ENCODE measurements around the gene TMEM184A. TPM values are rescaled to one million over a fixed set of nuclear protein-coding genes. Genes with fewer than 3 reads are reported as not detected.
A peak's percentile ranks its signal among the peaks of the same experiment; 100 is the strongest.

Gene TMEM184A
- polyA plus RNA-seq (2013): 10.0 and 10.7 TPM in 2 replicates

GRCh38 chr7:1555813-1556543 is at the start of gene TMEM184A:
Gene TMEM184A, minus strand, starts transcription at chr7:1556205. Its CDS starts 721 bp downstream, at chr7:1555484.
- H3K9me3 ChIP-seq (ENCODE audit: insufficient read depth, low read depth, low read length): no peaks in the 10 kb centered on the region
- H3K27ac ChIP-seq (ENCODE audit: low read depth, low read length): peak within 1 kb of the TSS; percentile 86
- peak within 1 kb of the TSS; percentile 98 for H3K18ac ChIP-seq (ENCODE audit: low read length)
- peak within 1 kb of the TSS; percentile 93 for H4K8ac ChIP-seq (ENCODE audit: low read depth, low read length)
- peak within 1 kb of the TSS; percentile 97 for H3K4ac ChIP-seq (ENCODE audit: low read depth, low read length)
- peak within 1 kb of the TSS; percentile 99 for H4K91ac ChIP-seq (ENCODE audit: low read depth, low read length)
- peak; percentile 82 to 83 for DNase-seq
- peaks cover 47% of the 10 kb centered on the region for H3K79me1 ChIP-seq (ENCODE audit: low read length)
- peak within 1 kb of the TSS; percentile 98 for H3K14ac ChIP-seq (ENCODE audit: low read length)
- peak within 1 kb of the TSS; percentile 87 for H4K12ac ChIP-seq (ENCODE audit: low read depth, low read length)
- H3K79me2 ChIP-seq (ENCODE audit: control insufficient read depth, insufficient read depth, low read length, poor library complexity): peaks cover 18% of the 10 kb centered on the region
- no peak within 1 kb of the TSS for H3K23ac ChIP-seq (ENCODE audit: low read length)
- no CpG with 5 or more reads among the region's 23 CpGs for WGBS (ENCODE audit: extremely low coverage, insufficient coverage, insufficient read length)
- peak within 1 kb of the TSS; percentile 99 for H2BK120ac ChIP-seq (ENCODE audit: insufficient read depth, low read length, poor library complexity)
- peak within 1 kb of the TSS; percentile 82 for H2AFZ ChIP-seq (ENCODE audit: insufficient read depth, low read length, poor library complexity)
- peak within 1 kb of the TSS; percentile 36 for H3K4me2 ChIP-seq (ENCODE audit: low read length)
- no peak within 1 kb of the TSS for H3K9ac ChIP-seq (ENCODE audit: low read length)
- H2BK12ac ChIP-seq (ENCODE audit: low read length): peak within 1 kb of the TSS; percentile 100
- peak within 1 kb of the TSS; percentile 100 for H2AK5ac ChIP-seq (ENCODE audit: low read length)
- H3K27me3 ChIP-seq (ENCODE audit: insufficient read depth, low read length): no peaks in the 10 kb centered on the region
- H3K4me3 ChIP-seq (ENCODE audit: low read depth, low read length): no peak within 1 kb of the TSS
- peaks cover 45 to 48% of the 10 kb centered on the region in 2 experiments for H3K4me1 ChIP-seq (ENCODE audit: control insufficient read depth in 1 of 2, insufficient read depth in 2 of 2, low read length in 2 of 2)
- H2BK5ac ChIP-seq (ENCODE audit: low read depth, low read length, poor library complexity): peak within 1 kb of the TSS; percentile 95
- peaks cover 0 to 3% of the 10 kb centered on the region in 2 experiments for H3K36me3 ChIP-seq (ENCODE audit: control insufficient read depth in 1 of 2, insufficient read depth in 2 of 2, low read length in 2 of 2)

GRCh38 chr7:1604383-1604782 is 48.4 kb upstream of the TMEM184A start:
- H2BK5ac ChIP-seq (ENCODE audit: low read depth, low read length, poor library complexity): no peak overlapping the region
- DNase-seq: no peak

GRCh38 chr7:1603346-1604225 is 47.6 kb upstream of the TMEM184A start:
- H3K27ac ChIP-seq (ENCODE audit: low read depth, low read length): no peak overlapping the region
- peaks cover 1% of the 10 kb centered on the region for H3K9me3 ChIP-seq (ENCODE audit: insufficient read depth, low read depth, low read length)
- no peaks in the 10 kb centered on the region for H3K27me3 ChIP-seq (ENCODE audit: insufficient read depth, low read length)
- no peaks in the 10 kb centered on the region for H3K36me3 ChIP-seq (ENCODE audit: control insufficient read depth in 1 of 2, insufficient read depth in 2 of 2, low read length in 2 of 2)
- H3K23ac ChIP-seq (ENCODE audit: low read length): no peak overlapping the region
- no peak overlapping the region for H2AFZ ChIP-seq (ENCODE audit: insufficient read depth, low read length, poor library complexity)
- no peaks in the 10 kb centered on the region for H3K79me2 ChIP-seq (ENCODE audit: control insufficient read depth, insufficient read depth, low read length, poor library complexity)
- H3K18ac ChIP-seq (ENCODE audit: low read length): no peak overlapping the region
- WGBS (ENCODE audit: extremely low coverage, insufficient coverage, insufficient read length): no CpG with 5 or more reads among the region's 41 CpGs
- no peak overlapping the region for H3K4ac ChIP-seq (ENCODE audit: low read depth, low read length)
- no peak overlapping the region for H2AK5ac ChIP-seq (ENCODE audit: low read length)
- no peaks in the 10 kb centered on the region for H3K4me1 ChIP-seq (ENCODE audit: control insufficient read depth in 1 of 2, insufficient read depth in 2 of 2, low read length in 2 of 2)
- no peak overlapping the region for H3K9ac ChIP-seq (ENCODE audit: low read length)
- no peak overlapping the region for H4K12ac ChIP-seq (ENCODE audit: low read depth, low read length)
- H2BK120ac ChIP-seq (ENCODE audit: insufficient read depth, low read length, poor library complexity): no peak overlapping the region
- H2BK5ac ChIP-seq (ENCODE audit: low read depth, low read length, poor library complexity): no peak overlapping the region
- no peak overlapping the region for H4K91ac ChIP-seq (ENCODE audit: low read depth, low read length)
- no peak overlapping the region for H3K4me3 ChIP-seq (ENCODE audit: low read depth, low read length)
- H3K79me1 ChIP-seq (ENCODE audit: low read length): no peaks in the 10 kb centered on the region
- H3K4me2 ChIP-seq (ENCODE audit: low read length): no peak overlapping the region
- H2BK12ac ChIP-seq (ENCODE audit: low read length): no peak overlapping the region
- no peak overlapping the region for H4K8ac ChIP-seq (ENCODE audit: low read depth, low read length)
- H3K14ac ChIP-seq (ENCODE audit: low read length): no peak overlapping the region
- DNase-seq: no peak

More at GRCh38 chr7:1604383-1604782, 48.4 kb upstream of the TMEM184A start:
- no peaks in the 10 kb centered on the region for H3K27me3 ChIP-seq (ENCODE audit: insufficient read depth, low read length)
- no CpG with 5 or more reads among the region's 2 CpGs for WGBS (ENCODE audit: extremely low coverage, insufficient coverage, insufficient read length)
- no peak overlapping the region for H3K4me3 ChIP-seq (ENCODE audit: low read depth, low read length)
- H3K4ac ChIP-seq (ENCODE audit: low read depth, low read length): no peak overlapping the region
- H2BK120ac ChIP-seq (ENCODE audit: insufficient read depth, low read length, poor library complexity): no peak overlapping the region
- no peak overlapping the region for H3K27ac ChIP-seq (ENCODE audit: low read depth, low read length)
- H4K8ac ChIP-seq (ENCODE audit: low read depth, low read length): no peak overlapping the region
- no peak overlapping the region for H3K14ac ChIP-seq (ENCODE audit: low read length)
- no peaks in the 10 kb centered on the region for H3K36me3 ChIP-seq (ENCODE audit: control insufficient read depth in 1 of 2, insufficient read depth in 2 of 2, low read length in 2 of 2)
- no peak overlapping the region for H3K18ac ChIP-seq (ENCODE audit: low read length)
- no peaks in the 10 kb centered on the region for H3K79me2 ChIP-seq (ENCODE audit: control insufficient read depth, insufficient read depth, low read length, poor library complexity)
- H4K91ac ChIP-seq (ENCODE audit: low read depth, low read length): no peak overlapping the region
- no peak overlapping the region for H3K4me2 ChIP-seq (ENCODE audit: low read length)
- peaks cover 3% of the 10 kb centered on the region for H3K9me3 ChIP-seq (ENCODE audit: insufficient read depth, low read depth, low read length)
- H3K9ac ChIP-seq (ENCODE audit: low read length): no peak overlapping the region
- no peak overlapping the region for H2AK5ac ChIP-seq (ENCODE audit: low read length)
- H2AFZ ChIP-seq (ENCODE audit: insufficient read depth, low read length, poor library complexity): no peak overlapping the region
- H4K12ac ChIP-seq (ENCODE audit: low read depth, low read length): no peak overlapping the region
- H3K23ac ChIP-seq (ENCODE audit: low read length): no peak overlapping the region
- H3K4me1 ChIP-seq (ENCODE audit: control insufficient read depth in 1 of 2, insufficient read depth in 2 of 2, low read length in 2 of 2): no peaks in the 10 kb centered on the region
- no peaks in the 10 kb centered on the region for H3K79me1 ChIP-seq (ENCODE audit: low read length)
- no peak overlapping the region for H2BK12ac ChIP-seq (ENCODE audit: low read length)

- Histone ChIP-seq H4K8ac (ENCODE audit: low read depth, low read length) (no peak overlapping the region), H2BK12ac (ENCODE audit: low read length) (no peak overlapping the region), H3K9ac (ENCODE audit: low read length) (no peak overlapping the region), H3K14ac (ENCODE audit: low read length) (no peak overlapping the region), H3K27ac (ENCODE audit: low read depth, low read length) (no peak overlapping the region), H3K4me2 (ENCODE audit: low read length) (no peak overlapping the region), H3K23ac (ENCODE audit: low read length) (no peak overlapping the region), H3K79me2 (ENCODE audit: control insufficient read depth, insufficient read depth, low read length, poor library complexity) (no peaks in the 10 kb centered on the region), H3K36me3 (ENCODE audit: control insufficient read depth in 1 of 2, insufficient read depth in 2 of 2, low read length in 2 of 2) (no peaks in the 10 kb centered on the region), H3K9me3 (ENCODE audit: insufficient read depth, low read depth, low read length) (peaks cover 1% of the 10 kb centered on the region), H2AK5ac (ENCODE audit: low read length) (no peak overlapping the region), H2BK5ac (ENCODE audit: low read depth, low read length, poor library complexity) (no peak overlapping the region), H4K91ac (ENCODE audit: low read depth, low read length) (no peak overlapping the region), H3K4me3 (ENCODE audit: low read depth, low read length) (no peak overlapping the region), H3K4ac (ENCODE audit: low read depth, low read length) (no peak overlapping the region), H3K4me1 (ENCODE audit: control insufficient read depth in 1 of 2, insufficient read depth in 2 of 2, low read length in 2 of 2) (no peaks in the 10 kb centered on the region), H3K79me1 (ENCODE audit: low read length) (no peaks in the 10 kb centered on the region), H3K18ac (ENCODE audit: low read length) (no peak overlapping the region), H2AFZ (ENCODE audit: insufficient read depth, low read length, poor library complexity) (no peak overlapping the region), H4K12ac (ENCODE audit: low read depth, low read length) (no peak overlapping the region), H3K27me3 (ENCODE audit: insufficient read depth, low read length) (no peaks in the 10 kb centered on the region), H2BK120ac (ENCODE audit: insufficient read depth, low read length, poor library complexity) (no peak overlapping the region)
- no CpG with 5 or more reads among the region's 15 CpGs for WGBS (ENCODE audit: extremely low coverage, insufficient coverage, insufficient read length)
- DNase-seq: no peak
Observed at GRCh38 chr7:1602386-1602785, 46.4 kb upstream of the TMEM184A start.
